Uterus (tissue), 4 donors: ENCODE measurements around the gene RBM4B. TPM values are rescaled to one million over a fixed set of nuclear protein-coding genes. Genes with fewer than 3 reads are reported as not detected.

Experiments
- DNase-seq, 2 donors: peaks; one replicate each; pipeline ENCODE4 v3.0.0-alpha.2; 2019 to 2020
- H3K27ac ChIP-seq, 2 donors: fragments of 200-600 bp; sonication (generic); 1 replicate in 1 of 2; 2 replicates in 1 of 2; pipeline ENCODE4 v1.5.1; 2016 to 2018
- H3K27me3 ChIP-seq, 2 donors: fragments of 200-600 bp; sonication (generic); one replicate each; pipeline ENCODE4 v1.5.1; 2018 to 2019; ENCODE audit warnings: control low read depth in 1 of 2
- H3K36me3 ChIP-seq, 2 donors: fragments of 200-600 bp; sonication (generic); one replicate each; pipeline ENCODE4 v1.5.1; 2019; ENCODE audit warnings: control low read depth in 1 of 2
- H3K4me1 ChIP-seq, 2 donors: fragments of 200-600 bp; sonication (generic); one replicate each; pipeline ENCODE4 v1.5.1; 2018 to 2019; ENCODE audit warnings: control low read depth in 1 of 2
- H3K4me3 ChIP-seq, 2 donors: fragments of 200-600 bp; sonication (generic); 1 replicate in 1 of 2; 2 replicates in 1 of 2; pipeline ENCODE4 v1.5.1; 2018 to 2019; ENCODE audit warnings: mild to moderate bottlenecking in 1 of 2
- H3K9me3 ChIP-seq, 2 donors: fragments of 200-600 bp; sonication (generic); one replicate each; pipeline ENCODE4 v1.5.1; 2019; ENCODE audit warnings: control low read depth in 1 of 2
- CTCF ChIP-seq, 4 experiments: fragments of 200-600 bp in 2 of 4; fragments of 450-650 bp in 2 of 4; sonication (generic) in 2 of 4; IDR thresholded peaks; one replicate each; pipeline ENCODE4 v1.5.1; 2016 to 2019; ENCODE audit warnings: antibody characterized with exemption in 4 of 4, mild to moderate bottlenecking in 2 of 4, moderate library complexity in 1 of 4
- POLR2A ChIP-seq, 2 donors: fragments of 450-650 bp; IDR thresholded peaks; one replicate each; pipeline ENCODE4 v1.6.1; 2016; ENCODE audit warnings: antibody characterized with exemption in 2 of 2, mild to moderate bottlenecking in 1 of 2, moderate library complexity in 1 of 2
- intact Hi-C: fragments of 100-400 bp; cut with DNase I; formaldehyde crosslinking; loops from one replicate; pipeline ENCODE4 v1.15.1; 2023; ENCODE audit warnings: low total_unique reads
- total RNA-seq, 4 donors: library from RNA; depleted of rRNA in 3 of 4; stranded (reverse); fragments of >200 nt in 3 of 4; gene quantifications; one replicate each; pipeline versions ENCODE4 v1.1.0 to v1.2.4, GENCODE V29; 2014 to 2023
- donor health status: DM: yes; HTN: yes; CAD: no.

Gene RBM4B
- total RNA-seq, 4 donors from 2014 or later = 5.0 to 60.3 (median 20.1) TPM

- no peak for DNase-seq
- Histone ChIP-seq H3K27ac (no peak overlapping the region), H3K4me3 (no peak overlapping the region), H3K9me3 (no peaks in the 10 kb centered on the region), H3K4me1 (no peaks in the 10 kb centered on the region), H3K36me3 (no peaks in the 10 kb centered on the region), H3K27me3 (no peaks in the 10 kb centered on the region)
- TF ChIP-seq CTCF (IDR thresholded peaks at IDR 0.05) = no peak
- no peak for TF ChIP-seq POLR2A (IDR thresholded peaks at IDR 0.05)
- intact Hi-C loops = no loop called here
These were observed 29.3 kb upstream of the RBM4B start for GRCh38 chr11:66706989-66707388.

GRCh38 chr11:66705587-66706335, 28.1 kb upstream of the RBM4B start:
- H3K4me3 ChIP-seq = no peak overlapping the region
- H3K27me3 ChIP-seq = no peaks in the 10 kb centered on the region
- no peaks in the 10 kb centered on the region for H3K9me3 ChIP-seq
- H3K36me3 ChIP-seq = no peaks in the 10 kb centered on the region
- no peaks in the 10 kb centered on the region for H3K4me1 ChIP-seq
- no peak for DNase-seq
- no peak for TF ChIP-seq POLR2A (IDR thresholded peaks at IDR 0.05)
- no peak for TF ChIP-seq CTCF (IDR thresholded peaks at IDR 0.05)
- H3K27ac ChIP-seq = no peak overlapping the region
- intact Hi-C loops = no loop called here

GRCh38 chr11:66704659-66705360, 27.1 kb upstream of the RBM4B start:
- Histone ChIP-seq H3K27me3 (no peaks in the 10 kb centered on the region), H3K9me3 (no peaks in the 10 kb centered on the region), H3K4me3 (no peak overlapping the region), H3K4me1 (no peaks in the 10 kb centered on the region), H3K36me3 (no peaks in the 10 kb centered on the region), H3K27ac (no peak overlapping the region)
- TF ChIP-seq POLR2A (IDR thresholded peaks at IDR 0.05) (no peak), CTCF (IDR thresholded peaks at IDR 0.05) (no peak)
- intact Hi-C loops = no loop called here
- no peak for DNase-seq

GRCh38 chr11:66701432-66702240, 23.9 kb upstream of the RBM4B start:
- no peak for TF ChIP-seq CTCF (IDR thresholded peaks at IDR 0.05)
- TF ChIP-seq POLR2A (IDR thresholded peaks at IDR 0.05) = no peak
- DNase-seq = no peak
- Histone ChIP-seq H3K27ac (no peak overlapping the region), H3K9me3 (no peaks in the 10 kb centered on the region), H3K4me1 (no peaks in the 10 kb centered on the region), H3K36me3 (no peaks in the 10 kb centered on the region), H3K4me3 (no peak overlapping the region), H3K27me3 (no peaks in the 10 kb centered on the region)
- intact Hi-C loops = no loop called here
